NCI-H146 (cell line): Measurements from ENCODE around the gene GCLM.
"Not testable (repeated sequence)": the region's sequence is repeated elsewhere in the genome, so short reads cannot be mapped to it uniquely, and the experiment has no call there.

Experiments used
- DNase-seq: peaks from one replicate; lab custom pipeline; 2025; lab: John Stamatoyannopoulos, UW

The GCLM gene

DNA sequence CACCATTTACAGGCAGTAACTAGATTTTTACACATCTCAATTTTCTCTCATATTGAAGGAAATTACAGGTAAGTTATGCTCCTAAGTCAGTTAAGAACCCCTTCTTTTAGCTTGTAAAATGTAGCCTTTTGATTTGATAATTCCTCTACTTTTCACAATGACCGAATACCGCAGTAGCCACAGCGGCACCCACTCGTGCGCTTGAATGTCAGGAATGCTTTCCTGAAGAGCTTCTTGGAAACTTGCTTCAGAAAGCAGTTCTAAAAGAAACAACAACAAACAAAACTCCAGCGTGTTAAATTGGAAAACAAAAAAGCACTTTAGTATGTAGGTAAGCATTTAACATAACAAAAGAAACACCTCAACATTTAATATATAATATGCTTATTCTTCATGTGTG, 20.3 kb downstream of the GCLM start:
- no peak for DNase-seq

DNA sequence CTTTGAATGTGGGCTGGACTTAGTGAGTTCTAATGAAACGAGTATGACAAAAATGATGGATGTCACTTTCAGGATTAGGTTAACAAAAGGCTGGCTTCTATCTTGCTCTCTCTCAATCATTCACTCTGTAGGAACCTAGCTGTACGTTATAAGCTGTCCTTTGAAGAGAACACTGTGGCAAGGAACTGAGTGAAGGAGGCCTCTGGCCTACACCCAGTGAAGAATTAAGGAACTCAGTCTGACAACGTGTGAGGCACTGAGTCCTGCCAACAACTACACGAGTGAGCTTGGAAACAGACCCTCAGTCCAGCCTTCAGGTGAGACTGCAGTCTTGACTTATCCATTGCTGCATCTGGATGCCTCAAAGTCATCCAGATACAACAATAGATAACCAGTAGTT, 27.0 kb downstream of the GCLM start:
- DNase-seq = no peak

GRCh38 chr1:93880731-93881130, 28.5 kb downstream of the GCLM start:
- DNase-seq = no peak

- DNase-seq = peak; percentile 89
Measured at GRCh38 chr1:93878889-93879586, 30.2 kb downstream of the GCLM start, which contains the start of gene DNTTIP2. Gene DNTTIP2 (minus strand): TSS chr1:93879206. CDS start chr1:93879148, 58 bp downstream.

GRCh38 chr1:93878501-93878888, 30.7 kb downstream of the GCLM start:
- DNase-seq = no peak

DNA sequence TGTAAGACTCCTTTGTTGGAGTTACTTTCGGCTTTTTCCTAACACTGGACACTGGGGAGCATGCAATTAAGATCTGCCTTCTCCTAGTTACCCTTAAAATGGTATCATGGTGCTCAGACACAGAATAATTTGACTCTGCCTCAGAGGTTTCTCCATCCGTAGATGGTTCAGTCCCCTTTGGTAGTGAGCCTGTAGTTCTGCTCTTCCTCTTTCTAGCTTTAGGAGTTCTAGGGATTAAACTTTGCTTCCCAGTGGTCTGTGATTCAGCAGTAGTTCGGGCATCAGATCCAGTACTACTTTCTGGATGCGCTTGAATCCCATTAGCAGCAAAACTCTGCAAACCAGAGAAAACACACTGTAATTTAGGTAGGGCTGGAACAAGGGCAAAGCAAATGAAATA, 31.7 kb downstream of the GCLM start:
- DNase-seq = no peak

- DNase-seq = no peak
Measured at GRCh38 chr1:93876244-93876643, 33.0 kb downstream of the GCLM start.

GRCh38 chr1:93874025-93874651, 35.1 kb downstream of the GCLM start:
- DNase-seq = peak; percentile 12

DNA sequence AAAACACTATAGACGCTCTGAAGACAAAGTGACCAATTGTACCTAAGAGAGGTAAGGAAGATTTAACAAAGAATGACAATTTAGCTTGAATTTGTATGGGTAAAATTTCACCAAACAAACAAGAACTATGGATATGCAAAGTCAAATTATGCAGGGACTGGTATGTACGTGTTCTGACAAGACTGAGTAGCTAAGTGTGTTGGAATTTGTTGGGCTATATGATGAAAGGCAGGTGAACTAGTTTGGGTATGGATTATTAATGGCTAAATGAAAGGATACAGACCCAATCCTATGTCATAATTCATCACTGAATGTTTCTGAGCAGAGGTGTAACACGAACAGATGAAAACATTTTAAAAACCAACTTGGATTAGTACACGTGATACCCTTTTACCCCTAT, 37.9 kb downstream of the GCLM start:
- no peak for DNase-seq

DNA sequence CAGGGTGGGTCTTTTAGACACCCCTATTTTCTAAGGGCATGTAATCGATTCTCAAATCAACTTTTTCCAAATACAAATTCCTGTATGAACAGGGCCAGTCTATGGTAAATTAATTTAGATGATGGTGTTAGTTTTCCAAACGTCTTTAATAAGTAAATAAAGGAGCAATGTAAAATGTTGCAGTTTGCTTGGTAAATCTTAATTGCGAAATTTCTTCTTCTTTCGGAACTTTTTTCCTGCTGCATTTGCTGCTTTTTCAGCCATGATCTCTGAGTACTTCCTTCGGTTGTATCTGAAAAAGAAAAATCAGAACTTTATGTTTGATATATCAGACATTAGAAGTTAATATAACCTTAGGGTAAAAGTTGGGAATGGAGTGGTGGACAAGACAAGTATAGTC, 39.6 kb downstream of the GCLM start:
- DNase-seq = no peak

- DNase-seq = not testable (repeated sequence)
Measured at GRCh38 chr1:93868492-93868891, 40.7 kb downstream of the GCLM start.

DNA sequence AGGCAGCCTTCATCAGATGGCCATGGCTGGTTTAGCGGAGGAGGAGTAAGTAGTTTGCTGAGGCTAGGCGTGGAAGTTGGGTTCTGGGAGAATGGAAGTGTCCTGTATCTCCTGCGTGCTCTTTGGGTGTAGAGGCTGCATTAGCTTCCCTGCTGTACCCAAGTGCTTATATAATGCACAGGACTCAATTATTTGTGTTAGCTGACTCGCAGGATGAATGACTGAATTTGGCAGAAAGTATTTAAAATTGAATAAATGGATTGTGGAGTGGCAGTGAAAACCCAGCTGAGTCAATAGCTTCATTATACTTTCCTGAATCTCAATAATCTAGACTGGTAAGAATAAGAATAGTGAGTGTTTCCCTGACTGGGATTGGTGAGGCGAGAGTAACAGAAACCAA, 44.0 kb downstream of the GCLM start:
- no peak for DNase-seq

GRCh38 chr1:93864175-93864574, 45.1 kb downstream of the GCLM start:
- DNase-seq = no peak

DNA sequence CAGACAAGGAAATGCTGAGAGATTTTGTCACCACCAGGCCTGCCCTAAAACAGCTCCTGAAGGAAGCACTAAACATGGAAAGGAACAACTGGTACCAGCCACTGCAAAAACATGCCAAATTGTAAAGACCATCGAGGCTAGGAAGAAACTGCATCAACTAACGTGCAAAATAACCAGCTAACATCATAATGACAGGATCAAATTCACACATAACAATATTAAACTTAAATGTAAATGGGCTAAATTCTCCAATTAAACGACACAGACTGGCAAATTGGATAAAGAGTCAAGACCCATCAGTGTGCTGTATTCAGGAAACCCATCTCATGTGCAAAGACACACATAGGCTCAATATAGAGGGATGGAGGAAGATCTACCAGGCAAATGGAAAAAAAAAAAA, 51.6 kb downstream of the GCLM start:
- not testable (repeated sequence) for DNase-seq

DNA sequence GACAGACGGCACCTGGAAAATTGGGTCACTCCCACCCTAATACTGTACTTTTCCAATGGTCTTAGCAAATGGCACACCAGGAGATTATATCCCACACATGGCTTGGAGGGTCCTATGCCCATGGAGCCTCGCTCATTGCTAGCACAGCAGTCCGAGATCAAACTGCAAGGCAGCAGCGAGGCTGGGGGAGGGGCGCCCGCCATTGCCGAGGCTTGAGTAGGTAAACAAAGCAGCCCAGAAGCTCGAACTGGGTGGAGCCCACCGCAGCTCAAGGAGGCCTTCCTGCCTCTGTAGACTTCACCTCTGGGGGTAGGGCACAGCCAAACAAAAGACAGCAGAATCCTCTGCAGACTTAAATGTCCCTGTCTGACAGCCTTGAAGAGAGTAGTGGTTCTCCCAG, 53.2 kb downstream of the GCLM start:
- DNase-seq = not testable (repeated sequence)

DNA sequence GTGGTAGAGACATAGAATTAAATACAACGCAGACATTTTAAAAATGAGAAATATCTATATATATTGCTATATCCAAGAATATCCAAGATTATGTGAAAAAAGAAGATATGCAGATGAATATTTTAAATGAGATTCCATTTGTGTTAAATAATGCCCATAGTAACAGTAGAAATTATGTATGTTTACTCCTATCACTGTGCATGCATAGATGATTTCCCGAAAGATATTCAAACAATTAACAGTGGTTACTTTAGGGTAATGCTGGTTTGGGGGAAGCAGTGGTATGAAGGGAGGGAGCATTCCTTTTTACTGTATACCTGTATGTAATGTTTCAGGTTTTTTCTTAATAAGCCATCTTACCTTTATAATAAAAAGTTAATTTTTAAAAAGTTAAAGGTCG, 55.3 kb downstream of the GCLM start:
- no peak for DNase-seq

DNA sequence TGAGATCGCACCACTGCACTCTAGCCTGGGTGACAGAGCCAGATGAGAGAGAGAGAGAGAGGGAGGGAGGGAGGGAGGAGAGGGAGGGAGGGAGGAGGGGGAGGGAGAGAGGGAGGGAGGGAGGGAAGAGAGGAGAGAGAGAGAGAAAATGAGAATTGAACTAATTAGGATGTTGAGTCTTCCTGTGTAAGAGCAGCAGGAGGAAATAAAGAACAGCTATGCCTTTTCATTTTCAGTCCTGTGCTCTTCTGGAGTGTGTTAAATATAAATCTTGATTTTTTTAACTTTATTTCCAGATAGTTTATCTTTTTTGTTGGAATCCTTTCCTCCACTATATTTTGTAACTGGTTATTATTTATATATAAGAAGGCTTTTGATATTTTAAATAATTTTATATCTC, 57.4 kb downstream of the GCLM start:
- DNase-seq = no peak

- DNase-seq = no peak
Measured at GRCh38 chr1:93851327-93851712, 57.9 kb downstream of the GCLM start.

DNA sequence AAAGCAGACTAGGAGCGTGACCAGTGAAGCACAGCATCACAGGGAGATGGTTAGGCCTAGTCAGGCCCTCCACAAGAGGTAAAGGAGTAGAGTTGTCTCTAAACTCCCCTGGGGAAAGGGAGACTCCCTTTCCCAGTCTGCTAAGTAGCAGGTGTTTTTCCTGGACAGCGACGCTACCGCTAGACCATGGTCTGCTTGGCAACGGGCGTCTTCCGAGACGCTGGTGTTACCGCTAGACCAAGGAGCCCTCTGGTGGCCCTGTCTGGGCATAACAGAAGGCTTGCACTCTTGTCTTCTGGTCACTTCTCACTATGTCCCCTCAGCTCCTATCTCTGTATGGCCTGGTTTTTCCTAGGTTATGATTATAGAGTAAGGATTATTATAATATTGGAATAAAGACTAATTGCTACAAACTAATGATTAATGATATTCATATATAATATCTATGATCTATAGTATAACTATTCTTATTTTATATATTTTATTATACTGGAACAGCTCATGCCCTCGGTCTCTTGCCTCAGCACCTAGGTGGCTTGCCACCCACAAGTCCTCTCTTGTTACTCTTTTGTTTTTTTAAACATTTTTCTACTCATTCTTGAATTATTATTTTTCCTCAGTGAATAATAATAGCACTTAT, 58.4 kb downstream of the GCLM start:
- DNase-seq = peak; percentile 41

DNA sequence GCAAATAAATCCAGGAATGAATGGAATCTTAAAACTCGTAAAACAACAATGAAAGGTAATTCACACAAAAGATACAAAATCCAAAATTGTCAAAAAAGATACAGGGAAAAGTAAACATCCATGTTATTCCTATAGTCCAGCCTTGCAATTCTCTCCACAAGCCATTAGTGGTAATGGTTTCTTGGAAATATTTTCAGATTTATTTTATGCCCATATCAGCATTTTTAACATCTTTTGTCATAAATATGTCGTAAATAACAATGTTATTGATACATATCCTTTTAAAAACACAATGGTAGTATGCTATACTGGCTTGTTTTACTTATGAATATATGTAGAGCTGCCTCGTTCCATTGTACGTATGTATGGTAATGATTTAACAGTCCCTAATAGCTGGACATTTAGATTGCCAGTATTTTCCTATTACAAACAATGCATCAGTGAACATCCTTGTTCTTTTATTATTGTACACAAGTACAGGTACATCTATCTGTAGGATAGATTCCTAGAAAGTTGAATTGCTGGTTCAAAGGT, 60.8 kb downstream of the GCLM start:
- DNase-seq = no peak

DNA sequence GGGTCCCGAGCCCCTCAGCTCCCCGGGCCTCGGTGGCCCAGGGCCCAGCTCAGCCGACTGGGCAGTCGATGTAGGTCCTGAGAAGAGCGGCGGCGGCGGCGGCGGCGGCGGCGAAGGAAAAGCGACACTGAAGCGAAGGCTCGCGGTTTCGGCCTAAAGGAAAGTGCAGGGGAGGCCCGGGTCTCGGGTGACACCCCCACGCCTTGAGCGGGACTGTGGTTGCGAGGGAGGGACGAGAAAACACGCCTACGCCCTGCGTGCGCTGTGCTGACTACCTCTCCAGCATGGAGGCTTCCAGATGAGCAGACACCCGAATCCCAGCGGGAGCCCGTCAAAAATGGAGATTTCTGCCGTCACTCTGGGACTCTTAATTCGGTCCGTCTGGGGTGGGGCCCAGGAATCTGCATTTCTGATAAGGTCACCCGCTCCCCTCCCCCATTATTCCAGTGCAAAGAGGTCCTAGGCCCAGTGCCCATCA, 61.4 kb downstream of the GCLM start:
- DNase-seq = peak; percentile 76

- DNase-seq = peak; percentile 91
Measured at GRCh38 chr1:93846992-93847810, 62.0 kb downstream of the GCLM start.
